Endothelial cell of umbilical vein (primary cell): Measurements from ENCODE around the gene ZC3H7A.
A peak's percentile ranks its signal among the peaks of the same experiment; 100 is the strongest.

Experiments used
- EZH2 ChIP-seq: IDR thresholded peaks from 2 replicates; pipeline ENCODE4 v1.6.1; 2012; ENCODE audit warnings: borderline replicate concordance, low read depth, mild to moderate bottlenecking, moderate library complexity, low read length, inconsistent platforms; ENCODE audit not compliant: severe bottlenecking
- FOS ChIP-seq: IDR thresholded peaks from 2 replicates; pipeline ENCODE4 v1.6.1; 2011; ENCODE audit warnings: mild to moderate bottlenecking, low read length, moderate library complexity, borderline replicate concordance; ENCODE audit not compliant: insufficient read depth
- GATA2 ChIP-seq: IDR thresholded peaks from 2 replicates; pipeline ENCODE4 v1.7.0; 2011; ENCODE audit warnings: low read depth, mild to moderate bottlenecking, moderate library complexity, mixed read lengths, low read length; ENCODE audit not compliant: insufficient read length, insufficient read depth
- MYC ChIP-seq: IDR thresholded peaks from one replicate; pipeline ENCODE4 v1.6.1; 2011; ENCODE audit warnings: mild to moderate bottlenecking, low read depth, low read length
- POLR2A ChIP-seq: IDR thresholded peaks from 2 replicates; pipeline ENCODE4 v1.6.1; 2012; ENCODE audit warnings: low read depth, mild to moderate bottlenecking, control low read depth, low read length
- POLR2AphosphoS5 ChIP-seq: IDR thresholded peaks from 2 replicates; pipeline ENCODE4 v1.6.1; 2012; ENCODE audit warnings: low read depth, mild to moderate bottlenecking, control low read depth, low read length, moderate library complexity; ENCODE audit not compliant: insufficient read depth
- TF ChIP-seq, protein P1 (sequence below), 2 donors: IDR thresholded peaks; 1 replicate in 1 of 2; 2 replicates in 1 of 2; pipeline ENCODE4 v1.5.1; 2011; ENCODE audit warnings: low read length in 2 of 2, mild to moderate bottlenecking in 2 of 2, moderate library complexity in 2 of 2, control low read depth in 1 of 2, inconsistent platforms in 1 of 2, low read depth in 1 of 2; ENCODE audit not compliant: insufficient read depth in 1 of 2; ENCODE audit errors: extremely low read depth in 1 of 2
- TF ChIP-seq, protein P2 (sequence below): IDR thresholded peaks from 2 replicates; pipeline ENCODE4 v1.6.1; 2011; ENCODE audit not compliant: insufficient read depth, insufficient read length

DNA sequence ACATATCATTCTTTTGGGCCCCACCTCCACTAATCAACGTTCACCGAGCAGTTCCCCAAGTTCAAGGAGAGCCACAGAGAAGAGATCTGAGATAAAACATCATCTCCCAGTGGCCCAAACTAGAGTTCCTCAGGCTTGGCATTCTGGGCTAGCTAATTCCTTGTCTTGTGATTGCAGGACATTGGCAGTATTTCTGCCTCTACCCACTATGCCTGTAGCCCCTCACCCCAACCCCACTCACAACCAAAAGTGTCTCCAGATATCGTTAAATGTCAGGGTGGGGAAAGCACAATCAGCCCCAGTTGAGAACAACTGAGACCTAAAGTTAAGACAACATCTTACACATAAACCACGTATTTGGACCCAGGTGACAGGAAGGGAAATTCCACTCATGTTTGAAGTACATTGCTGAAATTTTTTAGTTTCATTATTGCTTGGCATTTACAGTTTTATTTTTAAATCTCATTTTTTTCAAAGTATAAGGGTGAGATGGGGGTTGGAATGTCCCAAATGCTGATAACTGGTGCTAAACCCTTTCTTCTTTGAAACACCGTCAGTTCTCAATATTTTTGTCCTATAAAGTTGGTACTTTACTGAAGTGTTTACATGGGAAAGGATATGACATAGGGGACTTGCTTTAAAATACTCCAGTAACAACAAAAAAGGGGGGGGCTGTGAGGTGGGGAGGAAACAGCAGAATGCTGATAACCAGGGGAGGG, 13.6 kb downstream of the ZC3H7A start:
- TF ChIP-seq, protein P1, sequence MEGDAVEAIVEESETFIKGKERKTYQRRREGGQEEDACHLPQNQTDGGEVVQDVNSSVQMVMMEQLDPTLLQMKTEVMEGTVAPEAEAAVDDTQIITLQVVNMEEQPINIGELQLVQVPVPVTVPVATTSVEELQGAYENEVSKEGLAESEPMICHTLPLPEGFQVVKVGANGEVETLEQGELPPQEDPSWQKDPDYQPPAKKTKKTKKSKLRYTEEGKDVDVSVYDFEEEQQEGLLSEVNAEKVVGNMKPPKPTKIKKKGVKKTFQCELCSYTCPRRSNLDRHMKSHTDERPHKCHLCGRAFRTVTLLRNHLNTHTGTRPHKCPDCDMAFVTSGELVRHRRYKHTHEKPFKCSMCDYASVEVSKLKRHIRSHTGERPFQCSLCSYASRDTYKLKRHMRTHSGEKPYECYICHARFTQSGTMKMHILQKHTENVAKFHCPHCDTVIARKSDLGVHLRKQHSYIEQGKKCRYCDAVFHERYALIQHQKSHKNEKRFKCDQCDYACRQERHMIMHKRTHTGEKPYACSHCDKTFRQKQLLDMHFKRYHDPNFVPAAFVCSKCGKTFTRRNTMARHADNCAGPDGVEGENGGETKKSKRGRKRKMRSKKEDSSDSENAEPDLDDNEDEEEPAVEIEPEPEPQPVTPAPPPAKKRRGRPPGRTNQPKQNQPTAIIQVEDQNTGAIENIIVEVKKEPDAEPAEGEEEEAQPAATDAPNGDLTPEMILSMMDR (IDR thresholded peaks at IDR 0.05; ENCODE audit: extremely low read depth in 1 of 2, insufficient read depth in 1 of 2, low read depth in 1 of 2, low read length in 2 of 2), result no peak
- no peak for TF ChIP-seq POLR2AphosphoS5
- TF ChIP-seq GATA2, result peak; percentile 27
- no peak for TF ChIP-seq POLR2A
- no peak for TF ChIP-seq EZH2
- no peak for TF ChIP-seq MYC
- TF ChIP-seq, protein P2, sequence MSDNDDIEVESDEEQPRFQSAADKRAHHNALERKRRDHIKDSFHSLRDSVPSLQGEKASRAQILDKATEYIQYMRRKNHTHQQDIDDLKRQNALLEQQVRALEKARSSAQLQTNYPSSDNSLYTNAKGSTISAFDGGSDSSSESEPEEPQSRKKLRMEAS, result no peak
- no peak for TF ChIP-seq FOS
